Choroid plexus epithelial cell (primary cell): ENCODE measurements around the gene PIGL.
"Not testable (repeated sequence)": the region's sequence is repeated elsewhere in the genome, so short reads cannot be mapped to it uniquely, and the experiment has no call there.

ENCODE experiments used
- DNase-seq: peaks from one replicate; pipeline ENCODE4 v3.0.0-alpha.2; 2010; ENCODE audit warnings: low read depth
- H3K4me3 ChIP-seq: 2 replicates; pipeline ENCODE4 v1.5.1; 2011; ENCODE audit warnings: low read depth, mild to moderate bottlenecking, control low read depth, low read length, moderate library complexity
- CTCF ChIP-seq: conservative IDR thresholded peaks from 2 replicates; pipeline ENCODE4 v1.5.1; 2011; ENCODE audit warnings: low read depth, mild to moderate bottlenecking, control low read depth, inconsistent platforms, low read length, moderate library complexity

The PIGL gene

GRCh38 chr17:16286947-16287562, 70.0 kb downstream of the PIGL start:
- TF ChIP-seq CTCF = peak; percentile 45
- no peak overlapping the region for H3K4me3 ChIP-seq
- DNase-seq = peak; percentile 43

DNA sequence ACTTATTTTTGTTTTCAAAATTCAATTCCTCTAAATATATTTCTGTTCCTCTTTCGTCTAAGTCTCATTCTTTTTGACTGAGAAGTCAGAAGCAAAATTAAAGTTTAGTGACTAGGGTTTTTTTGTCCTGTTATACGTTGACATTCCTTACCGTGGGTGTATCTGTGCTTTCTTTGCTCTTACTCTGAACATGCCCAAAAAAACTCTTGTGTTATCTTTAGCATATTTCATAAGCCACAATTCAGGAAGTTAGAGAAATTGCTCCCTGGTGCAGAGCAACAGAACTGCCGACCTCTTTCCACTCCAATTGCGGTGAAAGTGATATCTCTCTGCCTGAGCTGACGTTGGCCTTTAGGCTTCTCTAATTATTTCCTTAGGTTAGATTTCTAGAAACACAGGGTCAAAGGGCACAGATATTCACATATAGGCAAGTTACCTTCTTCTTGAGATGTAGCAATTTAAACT, 70.6 kb downstream of the PIGL start:
- no peak overlapping the region for H3K4me3 ChIP-seq
- DNase-seq = peak; percentile 90

DNA sequence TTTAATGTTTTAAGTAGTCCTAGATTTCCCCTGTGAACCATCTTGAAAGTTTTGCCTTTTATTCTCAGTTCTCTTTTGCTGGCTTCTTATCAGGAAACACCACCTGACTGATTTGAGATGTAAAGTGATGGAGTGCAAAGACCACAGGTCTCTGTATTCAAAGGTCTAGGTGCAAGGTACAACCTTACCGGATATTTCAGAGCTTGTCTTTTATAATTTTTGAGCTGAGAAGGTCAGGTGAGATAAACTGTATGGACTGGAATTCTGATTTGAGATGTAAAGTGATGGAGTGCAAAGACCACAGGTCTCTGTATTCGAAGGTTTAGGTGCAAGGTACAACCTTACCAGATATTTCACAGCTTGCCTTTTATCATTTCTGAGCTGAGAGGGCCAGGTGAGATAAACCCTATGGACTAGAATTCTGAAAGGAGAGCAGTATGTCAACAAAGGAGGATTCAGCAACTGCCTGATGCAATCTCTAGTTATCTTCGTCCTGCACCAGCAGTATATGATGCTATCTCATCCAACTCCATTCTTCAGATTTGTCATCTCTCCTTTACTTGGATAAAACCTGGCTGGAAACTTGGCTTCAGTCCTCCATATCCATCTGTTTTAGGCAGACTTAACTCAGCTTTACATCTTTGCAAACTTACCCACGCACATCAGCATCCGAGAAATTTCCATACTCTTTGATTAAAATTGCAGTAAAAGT, 72.0 kb downstream of the PIGL start:
- DNase-seq = peak; percentile 27
- no peak overlapping the region for H3K4me3 ChIP-seq
- no peak for TF ChIP-seq CTCF

More for the DNA sequence above, 70.6 kb downstream of the PIGL start:
- TF ChIP-seq CTCF = peak; percentile 17

GRCh38 chr17:16293931-16294330, 76.9 kb downstream of the PIGL start:
- H3K4me3 ChIP-seq = no peak overlapping the region
- DNase-seq = no peak
- TF ChIP-seq CTCF = no peak

DNA sequence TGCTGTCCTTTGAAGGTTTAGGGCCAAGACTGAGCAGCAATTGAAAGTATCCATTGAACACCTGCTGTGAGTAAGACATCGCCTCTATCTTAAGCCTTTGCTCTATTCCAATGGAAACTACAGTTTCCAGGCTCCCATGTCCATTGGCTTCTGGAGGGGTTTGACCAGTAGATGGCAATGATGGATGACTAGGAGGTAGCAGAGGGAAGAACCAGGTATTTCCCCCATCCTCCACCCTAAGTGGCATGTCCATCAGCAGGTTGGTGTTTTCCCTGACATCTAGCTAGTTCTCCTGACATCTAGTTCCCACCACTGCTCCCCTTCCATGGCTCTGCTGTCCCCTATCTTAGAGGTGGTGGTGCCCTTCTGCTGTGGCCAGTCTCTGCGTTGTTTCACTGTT, 77.5 kb downstream of the PIGL start:
- TF ChIP-seq CTCF = no peak

DNA sequence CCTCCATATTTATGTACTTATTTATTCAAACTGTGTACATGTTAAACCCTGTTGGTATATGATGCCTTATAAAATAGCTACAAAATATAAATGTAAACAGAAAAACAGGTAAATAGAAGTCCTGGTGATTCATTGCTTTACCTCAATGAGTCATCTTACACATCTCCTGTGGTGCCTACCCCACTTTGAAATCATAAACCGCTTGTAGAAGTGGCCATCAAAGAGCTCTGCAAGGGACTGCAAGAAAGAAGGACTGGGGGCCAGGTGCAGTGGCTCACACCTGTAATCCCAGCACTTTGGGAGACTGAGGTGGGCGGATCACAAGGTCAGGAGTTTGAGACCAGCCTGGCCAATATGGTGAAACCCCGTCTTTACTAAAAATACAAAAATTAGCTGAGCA, 79.1 kb downstream of the PIGL start:
- not testable (repeated sequence) for DNase-seq, H3K4me3 ChIP-seq

More for the DNA sequence above, 77.5 kb downstream of the PIGL start:
- H3K4me3 ChIP-seq = no peak overlapping the region
- no peak for DNase-seq

GRCh38 chr17:16297367-16298139, 80.5 kb downstream of the PIGL start:
- H3K4me3 ChIP-seq = no peak overlapping the region
- TF ChIP-seq CTCF = no peak
- DNase-seq = no peak
